HG02943 (cell line): ENCODE measurements around the gene MARK4.
"Not testable (repeated sequence)": the region's sequence is repeated elsewhere in the genome, so short reads cannot be mapped to it uniquely, and the experiment has no call there.

ENCODE experiments used
- ATAC-seq: cut with Tn5 transposase; IDR thresholded peaks from one replicate; pipeline ENCODE4 v1.9.1; 2021; ENCODE audit warnings: mild to moderate bottlenecking, low read depth, moderate library complexity; ENCODE audit not compliant: unreplicated experiment

MARK4 gene

GRCh38 chr19:45243144-45243732 is 7.8 kb upstream of the MARK4 start:
- ATAC-seq, result no peak

GRCh38 chr19:45244133-45244794 is 6.8 kb upstream of the MARK4 start:
- no peak for ATAC-seq

- no peak for ATAC-seq
Measured at GRCh38 chr19:45245334-45245787, 5.7 kb upstream of the MARK4 start, which contains the start of gene EXOC3L2. TSS of gene EXOC3L2 (minus strand) at chr19:45245407. CDS start at chr19:45239045, 6,362 bp downstream.

- no peak for ATAC-seq
Measured at GRCh38 chr19:45245826-45246225, 5.2 kb upstream of the MARK4 start.

- ATAC-seq, result no peak
Measured at GRCh38 chr19:45247136-45247535, 3.9 kb upstream of the MARK4 start.

GRCh38 chr19:45249261-45250033 is 1.6 kb upstream of the MARK4 start:
- no peak for ATAC-seq

- ATAC-seq, result no peak
Measured at GRCh38 chr19:45250216-45250831, 747 bp upstream of the MARK4 start.

- no peak for ATAC-seq
Measured at GRCh38 chr19:45251452-45252354, 632 bp downstream of the MARK4 start.

- ATAC-seq, result no peak
Measured at GRCh38 chr19:45253396-45254027, 2.4 kb downstream of the MARK4 start.

GRCh38 chr19:45254044-45254531 is 3.0 kb downstream of the MARK4 start:
- no peak for ATAC-seq

GRCh38 chr19:45255611-45256157 is 4.6 kb downstream of the MARK4 start:
- no peak for ATAC-seq

GRCh38 chr19:45256836-45257235 is 5.8 kb downstream of the MARK4 start:
- no peak for ATAC-seq

GRCh38 chr19:45258862-45259261 is 7.8 kb downstream of the MARK4 start:
- no peak for ATAC-seq

GRCh38 chr19:45262570-45262969 is 11.5 kb downstream of the MARK4 start:
- ATAC-seq, result no peak

- ATAC-seq, result no peak
Measured at GRCh38 chr19:45263013-45263412, 11.9 kb downstream of the MARK4 start.

GRCh38 chr19:45264781-45265317 is 13.8 kb downstream of the MARK4 start:
- ATAC-seq, result no peak

GRCh38 chr19:45265375-45265774 is 14.3 kb downstream of the MARK4 start:
- ATAC-seq, result no peak

- no peak for ATAC-seq
Measured at GRCh38 chr19:45267296-45267695, 16.2 kb downstream of the MARK4 start.

GRCh38 chr19:45269939-45270338 is 18.9 kb downstream of the MARK4 start:
- not testable (repeated sequence) for ATAC-seq
